22Rv1 (cell line): ENCODE data around the gene CLIP2.

Experiments
- ZFX ChIP-seq: fragments of 450-650 bp; IDR thresholded peaks from 2 replicates; pipeline ENCODE4 v1.6.1; 2017; ENCODE audit warnings: antibody characterized with exemption, borderline replicate concordance
- TF ChIP-seq, protein P1 (sequence below): fragments of 450-650 bp; IDR thresholded peaks from 2 replicates; pipeline ENCODE4 v1.5.1; 2017; ENCODE audit warnings: mild to moderate bottlenecking

GRCh38 chr7:74307738-74308505 lies 18.7 kb downstream of the CLIP2 start:
- TF ChIP-seq ZFX: no peak
- TF ChIP-seq, protein P1, sequence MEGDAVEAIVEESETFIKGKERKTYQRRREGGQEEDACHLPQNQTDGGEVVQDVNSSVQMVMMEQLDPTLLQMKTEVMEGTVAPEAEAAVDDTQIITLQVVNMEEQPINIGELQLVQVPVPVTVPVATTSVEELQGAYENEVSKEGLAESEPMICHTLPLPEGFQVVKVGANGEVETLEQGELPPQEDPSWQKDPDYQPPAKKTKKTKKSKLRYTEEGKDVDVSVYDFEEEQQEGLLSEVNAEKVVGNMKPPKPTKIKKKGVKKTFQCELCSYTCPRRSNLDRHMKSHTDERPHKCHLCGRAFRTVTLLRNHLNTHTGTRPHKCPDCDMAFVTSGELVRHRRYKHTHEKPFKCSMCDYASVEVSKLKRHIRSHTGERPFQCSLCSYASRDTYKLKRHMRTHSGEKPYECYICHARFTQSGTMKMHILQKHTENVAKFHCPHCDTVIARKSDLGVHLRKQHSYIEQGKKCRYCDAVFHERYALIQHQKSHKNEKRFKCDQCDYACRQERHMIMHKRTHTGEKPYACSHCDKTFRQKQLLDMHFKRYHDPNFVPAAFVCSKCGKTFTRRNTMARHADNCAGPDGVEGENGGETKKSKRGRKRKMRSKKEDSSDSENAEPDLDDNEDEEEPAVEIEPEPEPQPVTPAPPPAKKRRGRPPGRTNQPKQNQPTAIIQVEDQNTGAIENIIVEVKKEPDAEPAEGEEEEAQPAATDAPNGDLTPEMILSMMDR: no peak
